Measurements from ENCODE around the gene DCN.
"Not testable (repeated sequence)": the region's sequence is repeated elsewhere in the genome, so short reads cannot be mapped to it uniquely, and the experiment has no call there.

DCN gene, protein sequence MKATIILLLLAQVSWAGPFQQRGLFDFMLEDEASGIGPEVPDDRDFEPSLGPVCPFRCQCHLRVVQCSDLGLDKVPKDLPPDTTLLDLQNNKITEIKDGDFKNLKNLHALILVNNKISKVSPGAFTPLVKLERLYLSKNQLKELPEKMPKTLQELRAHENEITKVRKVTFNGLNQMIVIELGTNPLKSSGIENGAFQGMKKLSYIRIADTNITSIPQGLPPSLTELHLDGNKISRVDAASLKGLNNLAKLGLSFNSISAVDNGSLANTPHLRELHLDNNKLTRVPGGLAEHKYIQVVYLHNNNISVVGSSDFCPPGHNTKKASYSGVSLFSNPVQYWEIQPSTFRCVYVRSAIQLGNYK

DNA sequence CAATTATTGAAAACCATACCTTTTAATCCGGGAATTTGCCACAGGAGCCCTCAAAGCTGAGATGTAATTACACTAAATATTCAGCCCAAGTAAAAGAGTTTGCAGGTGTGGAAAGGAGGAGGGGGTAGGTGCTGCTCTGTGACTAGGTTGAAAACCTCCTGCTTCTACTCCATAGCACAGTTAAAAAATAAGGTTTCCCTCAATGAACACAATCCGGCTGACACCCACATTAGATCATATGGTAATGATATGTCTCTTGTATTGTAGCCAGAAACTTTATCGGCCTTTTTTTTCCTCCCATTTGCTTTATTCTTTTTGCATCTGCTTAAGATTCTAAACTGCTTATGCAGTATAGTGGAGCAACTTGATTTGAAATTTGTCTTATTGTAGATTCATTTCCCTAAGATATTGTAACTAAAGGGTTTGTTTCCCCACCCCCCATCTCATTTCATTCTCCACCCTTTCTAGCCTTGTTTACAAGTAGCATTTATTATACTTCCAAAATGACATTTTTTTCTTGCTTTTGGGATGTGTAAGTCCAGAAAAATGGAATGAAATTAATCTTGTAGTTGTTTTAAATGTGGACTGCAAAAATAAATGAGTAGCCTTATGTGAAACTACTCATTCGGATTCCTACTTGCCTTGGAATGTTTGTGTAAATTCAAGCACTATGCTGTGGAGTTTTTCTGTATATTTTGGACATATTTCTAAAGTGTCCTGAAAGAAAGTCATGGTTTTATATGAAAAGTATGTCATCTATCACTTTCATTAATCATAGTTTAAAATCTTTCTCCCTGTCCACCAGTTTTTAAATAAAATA lies at the start of gene DCN:
Gene DCN (minus strand): TSS at position 182 of the 820 bp plus-strand sequence. CDS start 4,265 bp downstream, outside the sequence.
- H3K27me3 Mint-ChIP-seq: peaks cover 1% of the 10 kb centered on the region

DNA sequence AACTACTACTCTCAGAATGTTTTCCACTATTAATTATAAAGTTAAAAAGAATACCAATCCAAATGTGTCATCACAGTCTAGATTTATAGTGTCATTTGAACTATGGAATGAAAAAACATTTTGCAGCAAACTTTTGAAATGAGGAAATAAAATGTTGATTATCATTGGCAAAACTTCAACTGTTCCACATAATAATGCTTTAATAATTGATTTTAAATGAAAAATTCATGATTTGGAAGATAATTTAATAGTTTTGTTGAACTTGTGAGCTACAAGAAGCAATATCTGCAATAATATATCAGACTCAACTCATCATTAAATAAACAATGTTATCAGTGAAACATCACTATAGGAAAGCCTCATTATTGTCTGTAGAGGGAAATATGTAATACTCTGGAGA lies 48.2 kb upstream of the DCN start:
- H3K4me1 Mint-ChIP-seq (ENCODE audit: low read depth): no peaks in the 10 kb centered on the region
- no peak overlapping the region for H3K27ac Mint-ChIP-seq
- H3K36me3 Mint-ChIP-seq: no peaks in the 10 kb centered on the region
- H3K9me3 Mint-ChIP-seq (ENCODE audit: low read depth): no peaks in the 10 kb centered on the region
- H3K27me3 Mint-ChIP-seq: peaks cover 8% of the 10 kb centered on the region
- no peak overlapping the region for H3K4me3 Mint-ChIP-seq

More for the DNA sequence above, at the start of gene DCN:
- no peak within 1 kb of the TSS for H3K27ac Mint-ChIP-seq
- no peaks in the 10 kb centered on the region for H3K36me3 Mint-ChIP-seq
- no peaks in the 10 kb centered on the region for H3K4me1 Mint-ChIP-seq (ENCODE audit: low read depth)
- H3K4me3 Mint-ChIP-seq: no peak within 1 kb of the TSS
- H3K9me3 Mint-ChIP-seq (ENCODE audit: low read depth): no peaks in the 10 kb centered on the region

DNA sequence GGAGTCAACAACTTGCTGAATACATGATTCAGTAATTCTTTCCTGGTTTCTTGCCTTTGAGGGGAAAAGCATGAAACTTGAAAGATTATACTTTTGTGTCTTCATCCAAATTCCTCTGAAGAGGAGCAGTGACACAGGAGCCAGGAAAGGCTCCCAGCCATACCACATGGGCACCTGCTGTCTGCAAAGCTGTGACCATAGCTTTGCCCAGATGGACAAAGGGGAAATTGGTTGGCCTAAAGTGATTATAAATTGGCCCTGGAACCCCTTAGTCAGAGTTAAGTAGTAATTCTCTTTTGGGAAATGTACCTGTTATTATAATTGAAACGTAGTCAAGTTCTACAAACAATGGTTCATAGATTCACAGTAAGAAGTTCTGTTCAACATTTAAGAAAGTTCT lies 44.3 kb upstream of the DCN start:
- no peak overlapping the region for H3K27ac Mint-ChIP-seq
- H3K27me3 Mint-ChIP-seq: peaks cover 14% of the 10 kb centered on the region
- no peaks in the 10 kb centered on the region for H3K4me1 Mint-ChIP-seq (ENCODE audit: low read depth)
- H3K4me3 Mint-ChIP-seq: no peak overlapping the region
- no peaks in the 10 kb centered on the region for H3K36me3 Mint-ChIP-seq
- H3K9me3 Mint-ChIP-seq (ENCODE audit: low read depth): no peaks in the 10 kb centered on the region

DNA sequence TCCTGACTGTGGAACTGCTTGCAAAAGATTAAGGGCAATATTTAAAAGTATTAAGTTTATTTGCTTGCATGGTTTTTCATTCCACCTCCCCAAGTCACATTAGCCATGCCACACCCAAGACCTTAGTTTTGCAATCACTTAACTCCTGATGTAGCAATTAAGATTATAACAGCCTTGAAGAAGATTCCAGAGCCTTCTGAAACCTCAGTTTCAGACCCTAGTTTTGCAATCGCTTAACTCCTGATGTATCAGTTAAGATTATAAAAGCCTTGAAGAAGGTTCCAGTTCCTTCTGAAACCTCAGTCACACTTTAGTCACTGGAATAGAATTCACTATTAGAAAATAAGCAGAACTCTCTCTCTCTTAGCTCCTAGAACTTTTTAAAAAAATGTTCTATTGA lies 42.7 kb upstream of the DCN start:
- Mint-ChIP-seq H3K4me1 (ENCODE audit: low read depth) (no peaks in the 10 kb centered on the region), H3K27me3 (peaks cover 12% of the 10 kb centered on the region), H3K36me3 (no peaks in the 10 kb centered on the region), H3K4me3 (no peak overlapping the region), H3K9me3 (ENCODE audit: low read depth) (no peaks in the 10 kb centered on the region), H3K27ac (no peak overlapping the region)

DNA sequence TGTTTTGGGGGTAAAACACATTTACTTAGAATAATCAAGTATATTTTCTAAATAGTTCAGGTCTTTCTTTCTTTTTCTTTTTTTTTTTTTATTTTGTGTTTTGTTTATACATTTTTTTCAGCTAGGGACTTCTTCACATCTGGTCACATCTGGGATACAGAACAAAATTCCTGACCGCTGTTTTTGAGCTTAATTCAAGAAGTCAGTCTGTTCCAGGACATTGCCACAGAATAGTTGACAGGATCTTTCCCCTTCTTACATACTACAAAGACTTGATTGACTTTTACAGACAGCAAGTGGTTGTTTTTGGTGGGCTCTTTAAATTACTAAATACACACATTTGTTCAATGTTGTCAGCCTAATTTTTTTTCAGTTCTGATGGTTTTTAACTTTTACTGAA lies 41.8 kb upstream of the DCN start:
- no peak overlapping the region for H3K4me3 Mint-ChIP-seq
- no peak overlapping the region for H3K27ac Mint-ChIP-seq
- H3K36me3 Mint-ChIP-seq: no peaks in the 10 kb centered on the region
- H3K9me3 Mint-ChIP-seq (ENCODE audit: low read depth): no peaks in the 10 kb centered on the region
- H3K4me1 Mint-ChIP-seq (ENCODE audit: low read depth): no peaks in the 10 kb centered on the region
- H3K27me3 Mint-ChIP-seq: peaks cover 12% of the 10 kb centered on the region

DNA sequence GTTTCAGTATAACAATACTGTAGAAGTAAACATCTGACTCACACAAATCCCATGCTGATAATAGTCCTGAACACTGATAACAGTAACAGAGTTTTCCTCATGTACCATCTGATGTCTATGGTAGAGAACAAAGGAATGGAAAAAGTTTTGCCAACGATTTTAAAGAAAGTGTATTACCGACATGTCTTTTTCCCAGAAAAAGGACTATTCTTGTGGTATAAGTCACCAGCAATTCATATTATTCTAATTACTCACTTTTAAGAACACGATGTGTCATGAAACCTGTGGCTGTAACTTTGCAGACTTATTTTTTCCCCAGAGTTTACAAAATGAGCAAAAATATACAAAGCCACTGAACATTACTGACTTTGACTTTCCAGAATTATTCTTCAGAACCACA lies 40.1 kb upstream of the DCN start:
- no peaks in the 10 kb centered on the region for H3K4me1 Mint-ChIP-seq (ENCODE audit: low read depth)
- H3K27me3 Mint-ChIP-seq: peaks cover 15% of the 10 kb centered on the region
- no peak overlapping the region for H3K4me3 Mint-ChIP-seq
- no peaks in the 10 kb centered on the region for H3K36me3 Mint-ChIP-seq
- no peak overlapping the region for H3K27ac Mint-ChIP-seq
- no peaks in the 10 kb centered on the region for H3K9me3 Mint-ChIP-seq (ENCODE audit: low read depth)

DNA sequence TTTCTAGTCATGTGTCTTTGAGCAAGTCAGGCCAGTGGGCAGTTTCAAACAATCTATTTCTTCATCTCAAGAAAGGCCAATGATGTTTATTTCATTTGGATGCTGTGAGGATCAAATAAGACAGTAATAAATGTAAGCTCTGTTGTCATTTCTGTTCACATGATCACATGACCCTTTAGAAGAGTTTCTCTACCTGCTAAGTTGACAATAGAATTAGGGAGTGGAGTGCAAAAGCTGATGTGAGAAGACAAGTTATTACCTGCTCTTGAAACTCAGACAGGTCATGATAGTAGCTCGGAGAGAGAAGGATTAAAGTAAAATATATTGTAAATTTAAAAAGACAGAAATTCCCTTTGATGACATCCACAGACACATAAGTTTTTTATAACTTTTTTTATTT lies 37.3 kb upstream of the DCN start:
- peaks cover 10% of the 10 kb centered on the region for H3K27me3 Mint-ChIP-seq
- H3K27ac Mint-ChIP-seq: no peak overlapping the region
- no peak overlapping the region for H3K4me3 Mint-ChIP-seq
- no peaks in the 10 kb centered on the region for H3K4me1 Mint-ChIP-seq (ENCODE audit: low read depth)
- H3K9me3 Mint-ChIP-seq (ENCODE audit: low read depth): no peaks in the 10 kb centered on the region
- no peaks in the 10 kb centered on the region for H3K36me3 Mint-ChIP-seq

DNA sequence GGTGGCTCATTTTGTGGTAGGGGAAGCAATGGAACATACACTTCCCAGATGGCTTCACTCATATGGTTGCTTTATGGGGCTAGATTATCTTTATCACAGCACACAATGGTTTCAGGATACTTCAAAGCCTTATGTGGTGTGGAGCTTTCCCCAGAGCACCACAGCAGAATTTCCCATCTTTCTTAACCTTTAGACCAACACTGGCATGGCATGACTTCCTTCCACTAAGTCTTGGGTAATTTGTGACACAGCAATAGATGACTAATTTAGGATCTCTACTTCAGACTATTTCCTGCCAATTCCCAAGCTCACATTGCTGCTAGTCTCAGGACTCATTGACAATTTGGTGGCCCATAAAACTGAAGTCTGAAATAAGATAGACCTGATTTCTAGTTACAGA lies 36.9 kb upstream of the DCN start:
- Mint-ChIP-seq H3K4me3 (no peak overlapping the region), H3K9me3 (ENCODE audit: low read depth) (no peaks in the 10 kb centered on the region), H3K27ac (no peak overlapping the region), H3K4me1 (ENCODE audit: low read depth) (no peaks in the 10 kb centered on the region), H3K36me3 (no peaks in the 10 kb centered on the region), H3K27me3 (peaks cover 7% of the 10 kb centered on the region)

DNA sequence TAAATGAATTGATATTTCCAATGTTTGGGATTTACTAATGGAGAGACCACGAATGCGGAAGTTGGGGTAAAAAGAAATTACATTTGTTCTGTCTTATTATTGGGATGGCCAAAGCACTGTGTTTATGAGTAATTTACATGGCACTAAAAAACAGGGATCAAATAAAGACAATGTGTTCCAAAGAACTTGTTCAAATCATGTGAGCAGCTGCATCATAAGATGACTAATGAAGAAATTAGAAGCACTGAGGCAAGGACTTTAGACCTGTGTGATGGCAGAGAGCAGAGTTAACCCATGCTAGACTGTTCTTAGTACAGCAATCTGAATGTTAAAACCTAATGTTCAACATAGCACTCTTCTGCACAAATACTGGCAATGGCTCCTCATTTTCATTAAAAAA lies 34.3 kb upstream of the DCN start:
- H3K4me1 Mint-ChIP-seq (ENCODE audit: low read depth): no peaks in the 10 kb centered on the region
- H3K27me3 Mint-ChIP-seq: peaks cover 4% of the 10 kb centered on the region
- H3K27ac Mint-ChIP-seq: no peak overlapping the region
- no peak overlapping the region for H3K4me3 Mint-ChIP-seq
- no peaks in the 10 kb centered on the region for H3K9me3 Mint-ChIP-seq (ENCODE audit: low read depth)
- H3K36me3 Mint-ChIP-seq: no peaks in the 10 kb centered on the region

DNA sequence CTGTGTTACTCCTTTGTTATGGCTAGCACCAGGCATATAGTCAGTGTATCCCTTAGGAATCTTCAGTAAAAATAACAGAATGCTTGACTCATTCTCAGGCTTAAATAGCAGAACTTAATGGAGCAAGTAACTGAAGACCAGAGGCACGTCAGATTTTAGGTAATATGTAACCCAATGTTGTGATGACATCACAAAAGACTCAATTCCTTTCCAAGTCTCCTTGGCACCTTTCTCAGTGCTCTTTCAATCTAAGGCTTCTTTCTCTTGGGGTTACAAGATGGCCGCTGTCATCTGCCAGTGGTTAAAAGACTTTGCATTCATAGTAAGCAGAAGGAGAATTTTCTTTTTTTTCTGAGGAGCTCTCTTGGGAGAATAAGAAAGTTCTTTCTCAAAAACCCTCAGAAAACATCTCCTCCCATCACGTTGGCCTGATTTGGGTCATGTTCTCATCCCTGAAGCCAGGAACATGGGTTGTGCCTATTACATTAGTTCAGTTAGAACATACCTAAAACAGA lies 33.4 kb upstream of the DCN start:
- Mint-ChIP-seq H3K27ac (no peak overlapping the region), H3K4me1 (ENCODE audit: low read depth) (no peaks in the 10 kb centered on the region), H3K9me3 (ENCODE audit: low read depth) (no peaks in the 10 kb centered on the region), H3K27me3 (peaks cover 4% of the 10 kb centered on the region), H3K4me3 (no peak overlapping the region), H3K36me3 (no peaks in the 10 kb centered on the region)

DNA sequence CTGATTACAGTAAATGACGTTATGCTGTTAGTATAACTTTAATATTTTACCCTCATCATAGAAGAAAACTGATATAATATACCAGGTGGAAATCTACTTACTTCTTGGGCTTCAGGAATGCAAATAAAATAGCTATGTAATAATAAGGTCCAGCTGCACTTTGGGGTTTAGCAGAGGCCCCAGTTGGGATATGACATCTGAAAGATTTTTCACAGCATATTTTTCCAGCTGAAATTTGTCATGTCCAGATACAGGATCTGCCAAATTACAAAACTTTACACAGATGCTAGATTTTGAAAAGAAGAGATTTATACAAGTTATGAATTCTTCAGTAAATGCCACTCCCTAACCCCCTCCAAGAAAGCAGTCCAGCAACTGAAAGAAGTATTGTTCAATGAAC lies 29.2 kb upstream of the DCN start:
- H3K4me3 Mint-ChIP-seq: no peak overlapping the region
- no peak overlapping the region for H3K27ac Mint-ChIP-seq
- no peaks in the 10 kb centered on the region for H3K9me3 Mint-ChIP-seq (ENCODE audit: low read depth)
- H3K4me1 Mint-ChIP-seq (ENCODE audit: low read depth): no peaks in the 10 kb centered on the region
- H3K27me3 Mint-ChIP-seq: peaks cover under 1% of the 10 kb centered on the region
- H3K36me3 Mint-ChIP-seq: no peaks in the 10 kb centered on the region

DNA sequence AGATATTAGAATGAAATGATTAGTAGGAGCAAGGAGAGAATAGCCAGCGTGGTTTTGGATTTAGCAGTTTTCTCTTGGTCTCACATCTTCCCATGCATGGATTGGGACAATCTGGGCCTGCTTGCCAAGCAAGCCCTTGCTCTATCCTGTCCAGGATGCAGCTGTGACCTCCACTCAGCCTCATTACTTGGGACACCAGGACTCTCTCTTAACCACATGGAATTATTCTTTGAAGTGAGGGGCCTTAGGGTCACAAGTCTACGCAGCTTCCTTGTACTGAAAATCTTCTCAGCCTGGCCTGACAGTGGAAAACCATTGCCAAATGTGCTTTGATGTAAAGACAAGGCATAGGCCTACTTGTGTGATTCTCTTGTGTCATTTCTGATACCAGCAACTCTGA lies 28.0 kb upstream of the DCN start:
- Mint-ChIP-seq H3K27me3 (peaks cover 2% of the 10 kb centered on the region), H3K36me3 (no peaks in the 10 kb centered on the region), H3K27ac (no peak overlapping the region), H3K4me3 (no peak overlapping the region), H3K9me3 (ENCODE audit: low read depth) (no peaks in the 10 kb centered on the region), H3K4me1 (ENCODE audit: low read depth) (no peaks in the 10 kb centered on the region)

DNA sequence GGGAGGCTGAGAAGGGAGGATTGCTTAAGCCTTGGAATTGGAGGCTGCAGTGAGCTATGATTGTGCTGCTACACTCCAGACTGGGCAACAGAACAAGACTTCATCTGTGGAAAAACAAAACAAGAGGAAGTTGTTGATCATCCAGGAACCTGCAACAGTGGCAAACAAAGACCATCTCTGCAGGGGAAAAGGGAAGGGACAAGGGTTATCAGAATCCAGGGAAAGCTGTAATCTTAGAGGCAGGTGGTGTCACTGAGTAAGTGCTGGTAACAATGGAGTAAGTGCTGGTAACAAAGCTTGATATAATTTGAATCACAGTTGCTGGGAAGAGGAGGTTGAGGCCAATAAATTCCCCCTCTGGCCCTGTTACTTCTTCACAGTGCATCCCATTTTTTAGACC lies 27.5 kb upstream of the DCN start:
- Mint-ChIP-seq H3K36me3 (no peaks in the 10 kb centered on the region), H3K4me1 (ENCODE audit: low read depth) (no peaks in the 10 kb centered on the region), H3K27ac (no peak overlapping the region), H3K9me3 (ENCODE audit: low read depth) (no peaks in the 10 kb centered on the region), H3K4me3 (no peak overlapping the region), H3K27me3 (peaks cover 4% of the 10 kb centered on the region)

DNA sequence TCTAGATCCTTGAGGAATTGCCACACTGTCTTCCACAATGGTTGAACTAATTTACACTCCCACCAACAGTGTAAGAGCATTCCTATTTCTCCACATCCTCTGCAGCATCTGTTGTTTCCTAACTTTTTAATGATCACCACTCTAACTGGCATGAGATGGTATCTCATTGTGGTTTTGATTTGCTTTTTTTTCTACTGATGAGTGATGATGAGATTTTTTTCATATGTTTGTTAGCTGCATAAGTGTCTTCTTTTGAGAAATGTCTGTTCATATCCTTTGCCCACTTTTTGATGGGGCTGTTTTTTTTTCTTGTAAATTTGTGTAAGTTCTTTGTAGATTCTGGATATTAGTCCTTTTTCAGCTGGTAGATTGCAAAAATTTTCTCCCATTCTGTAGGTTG lies 24.7 kb upstream of the DCN start:
- H3K36me3 Mint-ChIP-seq; H3K4me3 Mint-ChIP-seq; H3K9me3 Mint-ChIP-seq (ENCODE audit: low read depth); H3K4me1 Mint-ChIP-seq (ENCODE audit: low read depth); H3K27ac Mint-ChIP-seq; H3K27me3 Mint-ChIP-seq: not testable (repeated sequence)

DNA sequence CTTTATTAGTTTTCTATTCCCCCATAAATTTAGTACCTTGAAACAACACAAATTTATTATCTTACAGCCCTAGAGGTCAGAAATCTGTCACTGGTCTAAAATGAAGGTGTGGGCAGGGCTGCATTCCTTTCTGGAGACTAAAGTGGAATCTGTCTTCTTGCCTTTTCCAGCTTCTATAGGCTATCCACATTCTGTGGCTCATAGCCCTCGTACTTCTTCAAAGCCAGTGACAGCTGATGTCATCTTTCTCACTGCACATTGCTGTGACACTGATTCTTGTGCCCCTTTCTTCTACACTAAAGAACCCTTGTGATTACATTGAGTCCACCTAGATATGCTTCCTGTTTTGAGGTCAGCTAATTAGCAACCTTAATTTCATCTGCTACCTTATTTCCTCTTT lies 23.2 kb upstream of the DCN start:
- Mint-ChIP-seq H3K27me3 (peaks cover 4% of the 10 kb centered on the region), H3K4me3 (no peak overlapping the region)

More for the DNA sequence above, 23.2 kb upstream of the DCN start:
- H3K36me3 Mint-ChIP-seq: no peaks in the 10 kb centered on the region
- no peak overlapping the region for H3K27ac Mint-ChIP-seq
- no peaks in the 10 kb centered on the region for H3K9me3 Mint-ChIP-seq (ENCODE audit: low read depth)
- no peaks in the 10 kb centered on the region for H3K4me1 Mint-ChIP-seq (ENCODE audit: low read depth)

Data from activated naive CD8-positive, alpha-beta T cell (primary cell).